HG02759 (cell line): Measurements from ENCODE around the gene COL9A2.
"Not testable (repeated sequence)": the region's sequence is repeated elsewhere in the genome, so short reads cannot be mapped to it uniquely, and the experiment has no call there.

Experiments
- ATAC-seq: cut with Tn5 transposase; IDR thresholded peaks from one replicate; pipeline ENCODE4 v1.9.1; 2021; ENCODE audit warnings: mild to moderate bottlenecking, moderate library complexity; ENCODE audit not compliant: unreplicated experiment

COL9A2 gene

DNA sequence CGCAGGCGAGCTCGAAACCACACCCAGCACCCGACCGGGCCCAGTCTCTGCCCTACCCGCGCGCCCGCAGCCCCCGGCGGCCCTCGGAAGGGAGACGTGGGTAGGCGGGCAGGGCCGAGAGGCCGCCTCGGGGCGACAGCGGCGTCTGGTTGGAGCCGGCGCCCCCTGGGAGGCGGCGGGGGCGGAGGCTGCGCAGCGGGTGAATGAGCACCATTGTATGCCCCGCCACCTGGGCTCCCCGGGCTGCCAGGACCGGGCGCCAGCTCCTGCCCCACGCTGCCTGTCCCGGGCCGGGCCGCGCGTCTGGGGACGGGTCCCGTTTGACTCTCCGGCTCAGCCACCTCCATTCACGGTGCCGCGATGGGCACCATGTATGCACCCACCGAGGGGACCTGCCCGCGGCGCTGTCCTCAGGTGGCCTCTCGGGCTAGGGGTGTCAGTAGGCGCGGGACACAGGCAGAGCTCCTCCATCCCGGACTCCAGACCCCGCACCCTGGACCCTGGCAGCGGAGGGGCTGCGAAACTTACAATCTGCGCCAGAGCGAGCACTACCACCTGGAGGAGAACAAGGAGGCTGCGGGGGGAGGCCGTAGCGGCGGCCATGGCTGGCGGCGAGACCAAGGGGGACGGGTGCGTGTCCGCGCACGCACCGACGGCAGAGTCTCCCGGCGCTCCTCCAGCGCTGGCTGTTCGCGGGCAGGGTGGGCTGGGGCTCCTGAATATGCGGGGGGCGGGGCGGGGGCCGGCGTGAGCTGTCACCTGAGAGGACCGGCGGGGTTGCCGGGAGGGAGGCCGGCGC, at the start of gene COL9A2:
TSS of gene COL9A2 (minus strand) at position 692 of the 799 bp plus-strand sequence. CDS start at position 603, 89 bp downstream.
- no peak for ATAC-seq

DNA sequence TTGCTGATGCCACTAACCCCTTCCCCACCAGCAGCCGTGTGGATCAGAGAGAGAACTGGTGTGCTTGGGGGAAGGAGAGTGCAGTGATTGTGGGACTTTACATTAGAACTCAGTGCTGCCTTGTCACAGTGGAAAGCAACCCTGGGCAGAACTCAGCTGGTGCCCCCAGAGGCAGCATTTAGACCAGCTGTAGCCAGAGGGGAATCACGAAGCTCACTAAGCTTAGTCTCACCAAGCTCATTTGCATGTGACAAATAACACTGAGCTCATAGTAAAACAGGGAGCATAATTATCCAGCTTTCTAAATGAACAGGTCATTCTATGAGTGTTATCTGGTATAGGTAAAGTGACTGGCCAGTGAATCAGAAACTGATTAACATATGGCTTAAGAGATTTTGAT, 46.6 kb upstream of the COL9A2 start:
- ATAC-seq, result peak; percentile 93

DNA sequence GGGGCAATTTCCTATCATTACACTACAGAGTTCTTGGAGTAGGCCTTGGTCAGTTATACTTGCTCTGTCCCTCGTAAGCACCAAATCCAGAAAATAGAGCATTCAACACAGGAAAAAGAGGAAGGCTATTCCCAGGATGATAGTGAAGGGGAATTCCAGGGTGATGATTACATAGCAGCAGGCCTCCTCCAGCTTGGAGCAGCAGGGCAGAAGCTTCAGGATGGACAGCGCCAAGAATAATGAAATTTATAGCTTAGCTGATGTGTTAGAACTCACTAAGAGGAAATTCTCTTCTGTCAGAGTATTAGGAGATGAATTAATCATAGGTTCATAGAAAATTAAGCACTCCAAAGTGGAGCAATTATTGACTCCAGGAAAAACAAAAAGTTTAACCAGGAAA, 45.6 kb upstream of the COL9A2 start:
- no peak for ATAC-seq

DNA sequence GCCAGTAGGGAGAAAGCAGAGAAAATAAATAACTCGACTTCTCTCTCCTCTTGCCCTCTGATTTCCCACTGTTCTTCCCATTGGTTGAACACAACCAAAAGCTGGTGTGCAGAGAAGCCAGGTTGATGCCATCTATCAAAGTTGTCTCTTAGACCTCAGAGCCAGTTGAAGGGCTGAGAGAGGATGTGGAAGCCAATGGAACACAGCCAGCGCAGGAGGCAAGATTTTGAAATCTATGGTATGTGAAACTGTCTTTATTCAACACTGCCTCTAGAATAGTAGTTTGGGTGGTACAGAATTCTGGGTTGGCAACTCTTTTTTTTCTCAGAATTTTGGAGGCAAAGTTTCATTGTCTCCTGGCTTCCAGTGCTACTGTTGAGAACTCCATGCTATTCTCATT, 45.1 kb upstream of the COL9A2 start:
- no peak for ATAC-seq

DNA sequence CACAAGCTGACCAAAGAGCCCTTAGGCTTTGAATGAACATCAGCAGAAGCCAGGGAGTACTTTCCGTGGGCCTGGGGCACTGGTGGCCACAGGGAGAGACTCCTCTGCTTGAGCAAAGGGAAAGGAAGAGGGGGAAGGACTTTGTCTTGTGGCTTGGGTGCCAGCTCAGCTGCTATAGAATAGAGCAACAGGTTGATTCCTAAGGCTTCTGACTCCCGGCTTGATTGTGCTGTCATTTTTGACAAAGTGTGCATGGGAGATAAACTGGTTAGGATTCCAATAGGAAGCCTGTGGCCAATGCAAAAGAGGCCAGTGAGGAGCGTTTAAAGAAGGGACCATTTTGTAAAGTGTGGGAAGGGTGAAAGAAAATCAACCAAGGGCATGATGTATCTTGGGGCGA, 44.6 kb upstream of the COL9A2 start:
- ATAC-seq, result no peak

DNA sequence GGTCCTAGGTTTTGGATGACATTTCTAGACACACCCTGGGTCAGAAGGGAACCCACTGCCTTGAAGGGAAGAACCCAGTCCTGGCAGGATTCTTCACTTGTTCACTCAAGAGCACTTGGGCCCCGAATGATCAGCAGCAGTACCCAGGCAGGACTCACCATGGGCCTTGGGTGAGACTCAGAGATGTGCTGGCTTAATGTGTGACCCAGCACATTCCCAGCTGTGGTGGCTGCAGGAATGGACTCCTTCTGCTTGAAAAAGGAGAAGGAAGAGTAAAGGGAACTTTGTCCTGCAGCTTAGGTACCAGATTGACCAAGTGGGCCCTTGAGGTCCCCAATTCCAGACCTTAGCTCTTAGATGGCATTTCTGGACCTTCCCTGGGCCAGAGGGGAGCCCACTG, 44.1 kb upstream of the COL9A2 start:
- no peak for ATAC-seq

DNA sequence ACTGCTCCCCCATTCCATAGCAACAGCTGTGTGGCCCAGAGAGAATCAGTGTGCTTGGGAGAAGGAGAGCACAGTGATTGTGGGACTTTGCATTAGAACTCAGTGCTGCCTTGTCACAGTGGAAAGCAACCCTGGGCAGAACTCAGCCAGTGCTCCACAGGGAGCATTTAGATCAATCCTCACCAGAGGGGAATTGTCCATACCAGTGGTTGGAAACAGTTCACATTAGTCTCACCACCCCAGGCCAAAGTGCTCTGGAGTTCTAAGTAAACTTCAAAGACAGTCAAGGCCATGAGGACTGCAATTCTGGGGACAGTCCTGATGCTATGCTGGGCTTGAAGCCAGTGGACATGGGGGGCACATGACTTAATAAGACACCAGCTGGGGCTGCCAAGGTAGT, 43.5 kb upstream of the COL9A2 start:
- no peak for ATAC-seq

DNA sequence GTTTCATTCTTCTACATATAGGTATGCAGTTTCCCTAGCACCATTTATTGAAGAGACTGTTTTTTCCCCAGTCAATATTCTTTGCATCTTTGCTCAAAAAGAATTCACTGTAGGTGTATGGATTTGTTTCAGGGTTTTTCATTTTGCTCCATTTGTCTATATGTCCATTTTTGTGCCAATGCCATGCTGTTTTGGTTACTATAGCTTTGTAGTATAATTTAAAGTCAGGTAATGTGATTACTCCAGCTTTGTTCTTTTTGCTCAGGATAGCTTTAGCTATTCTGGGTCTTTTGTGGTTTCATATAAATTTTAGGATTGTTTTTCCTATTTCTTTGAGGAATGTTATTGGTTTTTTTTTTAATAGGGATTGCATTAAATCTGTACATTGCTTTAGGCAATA, 40.5 kb upstream of the COL9A2 start:
- no peak for ATAC-seq

DNA sequence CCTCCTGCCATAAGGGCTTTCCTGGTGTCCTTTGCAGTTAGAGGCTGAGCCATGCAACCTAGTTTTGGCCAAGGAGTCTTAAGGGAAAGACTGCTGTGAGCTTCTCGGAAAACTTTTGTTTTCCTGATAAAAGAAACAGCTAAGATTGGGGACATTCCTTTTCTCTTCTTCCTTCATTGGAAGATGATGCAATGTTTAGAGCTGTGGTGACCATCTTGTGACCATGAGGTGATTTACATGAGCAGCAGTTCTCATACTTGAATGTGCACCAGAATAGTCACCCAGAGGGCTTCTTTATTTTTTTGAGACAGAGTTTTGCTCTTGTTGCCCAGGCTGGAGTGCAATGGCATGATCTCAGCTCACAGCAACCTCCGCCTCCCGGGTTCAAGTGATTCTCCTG, 36.0 kb upstream of the COL9A2 start:
- no peak for ATAC-seq

DNA sequence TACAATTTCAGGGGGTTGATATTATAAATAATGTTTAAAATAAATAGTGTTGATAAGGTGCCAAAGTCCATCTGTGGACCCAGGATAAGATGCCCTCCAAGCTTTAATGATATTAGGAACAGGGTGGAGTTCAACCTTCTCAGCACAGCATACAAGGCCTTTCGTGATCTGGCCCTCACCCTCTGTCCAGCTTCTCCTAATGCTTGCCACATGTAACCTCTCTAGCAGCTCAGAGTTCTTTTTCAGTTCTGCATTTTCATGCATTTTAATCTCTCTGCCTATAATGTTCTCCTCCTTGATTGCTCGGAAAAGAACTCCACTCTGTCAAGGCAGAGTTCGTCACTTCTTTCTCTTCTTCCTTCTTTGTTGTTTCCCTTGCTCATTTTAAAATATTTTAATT, 35.0 kb upstream of the COL9A2 start:
- ATAC-seq, result no peak

DNA sequence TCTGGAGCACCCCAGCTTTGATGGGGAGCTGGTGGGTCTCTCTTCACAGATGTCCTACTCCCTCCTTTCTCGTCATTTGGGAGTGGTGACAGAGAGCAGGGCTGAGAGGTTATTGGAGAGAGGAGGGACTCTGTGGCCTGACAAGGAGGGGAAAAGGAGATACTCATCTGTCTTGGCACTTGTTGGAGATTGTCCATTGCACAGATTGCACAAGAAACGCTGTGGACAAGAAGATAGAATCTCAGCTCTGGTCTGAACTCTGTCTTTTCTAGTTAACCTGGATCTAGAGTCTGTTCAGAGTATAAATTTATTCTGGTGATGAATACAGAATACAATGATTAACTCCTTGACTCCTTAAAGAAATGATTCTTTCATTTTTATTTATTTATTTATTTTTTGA, 34.0 kb upstream of the COL9A2 start:
- ATAC-seq, result no peak

DNA sequence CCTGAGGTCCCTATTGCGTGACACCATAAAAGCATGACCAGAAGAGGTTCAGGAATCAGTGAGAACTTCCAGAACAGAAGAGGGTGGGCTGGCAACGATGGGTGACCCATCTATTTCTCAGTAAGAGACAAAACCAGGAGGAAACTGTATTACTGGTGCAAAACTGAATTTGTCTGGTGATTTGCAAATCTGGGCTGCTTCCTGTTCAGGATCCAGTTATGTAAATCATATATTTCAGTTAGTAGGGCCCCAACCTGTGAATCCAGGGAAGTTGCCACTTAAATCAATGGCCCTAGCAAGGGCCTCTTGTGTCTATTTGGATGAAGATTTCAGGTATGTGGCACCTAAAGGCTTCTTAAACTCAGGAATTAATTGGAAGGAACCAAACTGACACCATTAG, 33.3 kb upstream of the COL9A2 start:
- no peak for ATAC-seq

DNA sequence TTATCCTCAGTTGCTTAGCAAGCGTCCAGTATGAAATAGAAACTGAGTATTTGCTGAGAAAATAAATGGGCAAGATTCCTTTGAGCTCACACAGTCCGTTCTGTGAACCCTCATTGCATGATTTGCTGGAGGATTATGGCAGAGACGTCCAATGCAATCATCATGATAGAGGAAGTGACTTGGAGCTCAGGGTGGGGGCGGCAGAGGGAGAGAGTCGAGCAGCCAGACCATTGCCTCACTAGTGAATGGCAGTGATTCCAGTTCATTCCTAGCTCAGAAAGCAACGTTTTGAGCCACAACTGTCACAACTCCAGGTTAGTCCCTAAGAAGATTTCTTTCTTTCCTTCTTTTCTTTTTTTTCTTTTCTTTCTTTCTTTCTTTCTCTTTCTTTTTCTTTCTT, 27.5 kb upstream of the COL9A2 start:
- no peak for ATAC-seq

DNA sequence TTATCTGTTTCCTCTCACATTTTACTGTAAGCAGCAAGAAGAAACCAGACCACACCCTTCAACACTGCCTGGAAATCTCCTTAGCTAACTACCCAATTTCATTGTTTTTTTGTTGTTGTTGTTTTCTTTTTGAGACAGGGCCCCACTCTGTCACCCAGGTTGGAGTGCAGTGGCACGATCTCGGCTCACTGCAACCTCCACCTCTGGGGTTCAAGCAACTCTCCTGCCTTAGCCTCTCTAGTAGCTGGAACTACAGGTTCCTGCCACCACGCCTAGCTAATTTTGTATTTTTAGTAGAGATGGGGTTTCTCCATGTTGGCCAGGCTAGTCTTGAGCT, 25.3 kb upstream of the COL9A2 start:
- not testable (repeated sequence) for ATAC-seq

DNA sequence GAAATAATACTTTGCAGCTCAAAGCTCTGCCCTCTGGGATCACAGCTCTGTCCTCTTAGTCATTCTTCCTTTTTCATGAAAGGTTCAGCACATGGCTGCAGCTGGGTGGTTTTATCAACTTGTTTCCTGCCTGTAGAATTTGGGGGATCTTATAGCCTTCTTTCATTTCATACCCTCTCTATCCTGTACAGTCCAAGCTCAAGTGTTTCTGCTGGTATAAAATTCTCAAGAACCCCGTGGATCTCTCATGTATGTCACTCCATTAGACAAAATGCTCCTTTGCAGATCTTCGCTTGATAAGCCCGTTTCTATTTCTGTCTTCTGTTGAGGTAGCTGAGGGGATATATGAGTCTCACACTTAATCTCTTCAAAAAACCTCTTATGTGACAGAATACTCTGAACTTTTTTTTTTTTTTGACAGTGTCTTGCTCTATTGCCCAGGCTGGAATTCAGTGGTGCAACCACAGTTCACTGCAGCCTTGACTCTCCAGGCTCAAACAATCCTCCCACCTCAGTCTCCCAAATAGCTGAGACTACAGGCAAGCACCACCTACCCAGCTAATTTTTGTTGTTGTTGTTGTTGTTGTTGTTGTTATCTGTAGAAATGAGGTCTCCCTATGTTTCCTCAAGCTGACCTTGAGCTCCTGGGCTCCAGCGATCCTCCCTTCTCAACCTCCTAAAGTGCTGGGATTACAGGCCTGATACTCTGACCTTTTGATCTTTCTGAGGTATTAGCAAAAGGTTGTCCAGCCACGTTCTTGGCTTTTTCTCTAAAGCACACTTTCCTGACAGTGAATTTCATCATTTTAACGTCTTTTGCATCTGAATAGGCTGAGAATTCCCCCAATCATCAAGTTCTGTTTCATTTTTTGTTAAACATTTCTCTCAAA, 24.6 kb upstream of the COL9A2 start:
- no peak for ATAC-seq

DNA sequence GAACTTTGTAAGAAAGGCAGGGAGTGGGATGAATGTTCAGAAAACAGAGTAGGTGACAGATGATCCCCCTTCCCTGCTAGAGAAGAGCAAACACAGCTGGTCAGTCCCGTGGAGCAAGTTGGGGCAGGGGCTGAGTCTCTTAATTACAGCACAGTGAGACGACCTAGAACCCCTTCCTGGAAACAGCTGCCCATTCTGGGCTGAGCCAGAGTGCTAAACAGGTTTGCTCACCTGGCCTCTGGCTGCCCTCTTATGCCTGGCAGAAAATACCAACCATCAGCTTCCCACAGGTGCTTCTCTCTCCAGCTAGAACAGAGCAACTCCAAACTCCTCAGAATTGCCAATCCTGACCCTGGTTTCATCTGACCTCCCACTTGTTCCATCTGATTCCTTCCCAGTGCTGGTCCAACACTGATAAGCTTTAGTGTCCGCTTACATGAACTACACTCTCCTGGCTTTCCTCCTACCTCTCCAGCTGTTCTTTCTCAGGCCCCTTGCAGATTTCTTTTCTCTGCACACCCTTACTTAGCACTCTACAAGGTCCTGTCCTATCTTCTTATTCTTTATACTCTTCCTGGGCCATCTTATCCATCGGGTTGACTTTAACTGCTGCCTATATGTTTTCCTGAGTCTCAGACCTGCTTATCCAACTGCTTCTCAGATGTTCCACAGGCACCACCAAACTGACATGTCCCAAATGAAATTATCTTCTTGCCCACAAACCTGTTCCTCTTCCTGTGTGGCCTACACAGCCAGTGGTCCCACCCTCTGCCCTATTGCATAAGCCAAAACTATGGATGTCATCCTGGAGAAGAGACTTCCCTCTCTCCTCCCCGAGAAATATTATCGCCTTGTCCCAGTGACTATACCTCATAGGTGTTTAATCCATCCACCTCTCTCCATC, 22.6 kb upstream of the COL9A2 start:
- no peak for ATAC-seq

DNA sequence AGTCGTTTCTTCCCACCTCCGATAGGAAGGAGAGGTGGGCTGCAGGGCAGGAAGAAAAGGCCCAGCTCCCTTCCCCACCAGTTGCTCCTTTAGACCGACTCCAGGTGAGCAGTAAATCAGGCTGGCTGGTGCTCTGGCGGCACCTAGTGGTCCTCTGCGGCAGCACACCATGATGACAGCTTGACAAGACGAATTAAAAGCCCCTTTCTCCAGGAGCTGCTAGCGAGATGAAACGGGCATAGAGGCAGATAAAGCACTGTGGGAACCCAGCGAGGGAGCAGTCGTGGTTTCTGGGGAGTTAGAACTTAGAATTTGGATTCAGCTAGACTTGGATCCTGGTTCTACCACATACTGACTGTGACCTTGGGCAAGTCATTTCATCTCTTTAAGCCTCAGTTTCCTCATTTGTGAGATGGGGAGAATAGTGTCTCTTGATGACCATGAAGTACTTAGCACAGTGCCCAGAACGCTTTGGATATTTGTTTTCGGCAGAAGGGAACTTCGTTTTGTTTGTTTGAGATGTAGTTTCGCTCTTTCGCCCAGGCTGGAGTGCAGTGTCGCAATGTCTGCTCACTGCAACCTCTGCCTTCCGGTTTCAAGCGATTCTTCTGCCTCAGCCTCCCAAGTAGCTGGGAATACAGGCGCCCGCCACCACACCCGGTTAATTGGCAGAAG, 21.8 kb upstream of the COL9A2 start:
- peak; percentile 39 for ATAC-seq

DNA sequence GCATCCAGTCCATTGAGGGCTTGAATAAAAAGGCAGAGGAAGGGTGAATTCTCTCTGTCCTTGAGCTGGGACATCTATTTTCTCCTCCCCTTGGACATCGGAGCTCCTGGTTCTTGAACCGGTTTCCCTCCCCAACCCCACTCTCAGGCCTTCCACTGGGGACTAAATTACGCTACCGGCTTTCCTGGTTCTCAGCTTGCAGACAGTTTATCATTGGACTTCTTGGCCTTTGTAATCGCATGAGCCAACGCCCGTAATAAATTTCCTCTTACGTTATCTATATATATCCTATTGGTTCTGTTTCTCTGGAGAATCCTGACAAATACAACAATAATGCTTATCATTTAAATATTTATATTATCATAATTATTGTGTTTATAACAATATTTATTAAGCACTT, 20.4 kb upstream of the COL9A2 start:
- no peak for ATAC-seq

DNA sequence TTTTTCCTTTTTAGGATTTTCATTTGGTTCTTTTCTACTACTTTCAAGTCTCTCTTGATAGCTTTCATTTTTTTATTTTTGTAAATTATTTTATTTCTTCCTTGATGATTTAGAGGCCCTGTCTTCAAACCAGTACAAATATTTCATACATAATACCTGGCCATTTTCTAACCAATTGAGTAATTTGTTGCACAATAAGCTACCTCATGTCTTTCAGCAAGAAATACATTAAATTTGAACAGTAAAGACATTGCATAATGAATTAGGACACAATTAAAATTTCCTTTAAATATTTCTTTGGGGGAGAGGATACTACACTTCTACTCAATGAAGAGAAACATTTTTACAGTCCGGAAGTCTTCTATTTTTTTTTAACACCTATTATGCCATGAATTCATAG, 15.6 kb upstream of the COL9A2 start:
- ATAC-seq, result no peak

DNA sequence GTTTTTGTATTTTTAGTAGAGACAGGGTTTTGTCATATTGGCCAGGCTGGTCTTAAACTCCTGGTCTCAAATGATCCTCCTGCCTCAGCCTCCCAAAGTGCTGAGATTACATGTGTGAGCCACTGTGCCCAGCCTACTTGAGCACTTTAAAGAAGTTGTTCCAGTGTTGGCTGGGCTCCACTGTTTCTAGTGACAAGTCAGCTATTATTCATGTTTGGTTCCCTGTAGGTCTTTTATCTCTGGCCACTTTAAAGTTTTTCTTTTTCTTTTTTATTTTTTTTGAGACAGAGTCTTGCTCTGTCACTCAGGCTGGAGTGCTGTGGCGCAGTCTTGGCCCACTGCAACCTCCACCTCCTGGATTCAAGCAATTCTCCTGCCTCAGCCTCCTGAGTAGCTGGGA, 14.3 kb upstream of the COL9A2 start:
- not testable (repeated sequence) for ATAC-seq
